Heart left ventricle (tissue), 13 donors: ENCODE results near the gene FXR1.

Experiments used
- CTCF ChIP-seq, 12 donors: fragments of 200-600 bp; sonication (generic) in 4 of 12; IDR thresholded peaks; one replicate each; pipeline versions ENCODE4 v1.5.0 to v1.8.0; 2018 to 2022; ENCODE audit warnings: antibody characterized with exemption in 12 of 12, mild to moderate bottlenecking in 5 of 12
- POLR2A ChIP-seq, 2 donors: fragments of 450-650 bp; IDR thresholded peaks; one replicate each; pipeline ENCODE4 v1.6.1; 2017; ENCODE audit warnings: antibody characterized with exemption in 2 of 2, mild to moderate bottlenecking in 2 of 2, moderate library complexity in 2 of 2
- donor health status: ischemic (EF 13 %, LVEDD 7.1; RV severe dilation, severe dysfunction).
- donor health status: DM: no; HTN: yes; CAD: no.
- donor health status: DM: no; HTN: no; CAD: no.
- donor health status: ischemic (EF 25% LVEDD 6.9; RV normal size, moderate dysfunction).
- donor health status: ischemic (EF 25% LVEDD 5.7; RV mildly dilated, moderate dysfunction).
- donor health status: ischemic (EF 35%, LVEDD 5.7; RV mildly dilated, moderate dysfunction).
- donor health status: nonischemic (EF 11% LVEDD 7.7; RV severe dilation, severe dysfunction).
- donor health status: DM: yes; HTN: yes; CAD: no.
- donor health status: PGD.
- donor health status: ischemic (EF 29% LVEDD 5.4; RV normal size, mild dysfunction).
- donor health status: nonischemic (EF 23%, LVEDD 6.1; RV moderate dilation, normal function).

GRCh38 chr3:181009225-181009624 lies 96.8 kb downstream of the FXR1 start:
- TF ChIP-seq CTCF (IDR thresholded peaks at IDR 0.05) (no peak), POLR2A (IDR thresholded peaks at IDR 0.05) (no peak)
